Activated CD8-positive, alpha-beta T cell treated with anti-CD3 and anti-CD28 coated beads for 36 hours (primary cell): ENCODE measurements around the gene TRIP11. TPM values are rescaled to one million over a fixed set of nuclear protein-coding genes. Genes with fewer than 3 reads are reported as not detected.

ENCODE experiments used
- ATAC-seq: fragments of 200-7000 bp; cut with Tn5 transposase; one replicate; pipeline ENCODE4 v1.10.0; 2021; ENCODE audit warnings: mild to moderate bottlenecking, moderate library complexity
- CTCF ChIA-PET: fragments of 350-600 bp; sonication (Branson Sonifier 250); formaldehyde crosslinking; loops from one replicate; lab custom pipeline; 2021; ENCODE audit warnings: antibody characterized with exemption; lab: Charles Lee
- POLR2A ChIA-PET: fragments of 350-600 bp; sonication (Branson Sonifier 250); formaldehyde crosslinking; loops from one replicate; lab custom pipeline; 2021; ENCODE audit warnings: antibody characterized with exemption; lab: Charles Lee
- DNase-seq: peaks from one replicate; pipeline ENCODE4 v3.0.0-alpha.2; 2020
- H3K27ac Mint-ChIP-seq: one replicate; pipeline ENCODE4 v1.8.0; 2021; ENCODE audit warnings: mild to moderate bottlenecking, mixed read lengths
- H3K27me3 Mint-ChIP-seq: one replicate; pipeline ENCODE4 v1.8.0; 2021; ENCODE audit warnings: mixed read lengths
- H3K36me3 Mint-ChIP-seq: one replicate; pipeline ENCODE4 v1.8.0; 2021; ENCODE audit warnings: low read depth, mixed read lengths
- H3K4me1 Mint-ChIP-seq: one replicate; pipeline ENCODE4 v1.8.0; 2021; ENCODE audit warnings: low read depth, mixed read lengths
- H3K4me3 Mint-ChIP-seq: one replicate; pipeline ENCODE4 v1.8.0; 2021; ENCODE audit warnings: mild to moderate bottlenecking, moderate library complexity, mixed read lengths
- H3K9me3 Mint-ChIP-seq: one replicate; pipeline ENCODE4 v1.8.0; 2021; ENCODE audit warnings: mixed read lengths
- intact Hi-C: fragments of 100-400 bp; cut with micrococcal nuclease; formaldehyde crosslinking; loops from one replicate; pipeline ENCODE4 v1.10.0; 2022
- total RNA-seq, 2 experiments: library from RNA; stranded (reverse); gene quantifications; one replicate each; pipeline ENCODE4 v1.2.3, GENCODE V29; 2021
- TF ChIP-seq, protein P1 (sequence below): fragments of 200-600 bp; IDR thresholded peaks from one replicate; pipeline ENCODE4 v1.8.0; 2022; ENCODE audit warnings: antibody characterized with exemption, mild to moderate bottlenecking

Gene TRIP11
- total RNA-seq, 2 experiments from 2014 or later = 33.5 to 35.5 TPM

DNA sequence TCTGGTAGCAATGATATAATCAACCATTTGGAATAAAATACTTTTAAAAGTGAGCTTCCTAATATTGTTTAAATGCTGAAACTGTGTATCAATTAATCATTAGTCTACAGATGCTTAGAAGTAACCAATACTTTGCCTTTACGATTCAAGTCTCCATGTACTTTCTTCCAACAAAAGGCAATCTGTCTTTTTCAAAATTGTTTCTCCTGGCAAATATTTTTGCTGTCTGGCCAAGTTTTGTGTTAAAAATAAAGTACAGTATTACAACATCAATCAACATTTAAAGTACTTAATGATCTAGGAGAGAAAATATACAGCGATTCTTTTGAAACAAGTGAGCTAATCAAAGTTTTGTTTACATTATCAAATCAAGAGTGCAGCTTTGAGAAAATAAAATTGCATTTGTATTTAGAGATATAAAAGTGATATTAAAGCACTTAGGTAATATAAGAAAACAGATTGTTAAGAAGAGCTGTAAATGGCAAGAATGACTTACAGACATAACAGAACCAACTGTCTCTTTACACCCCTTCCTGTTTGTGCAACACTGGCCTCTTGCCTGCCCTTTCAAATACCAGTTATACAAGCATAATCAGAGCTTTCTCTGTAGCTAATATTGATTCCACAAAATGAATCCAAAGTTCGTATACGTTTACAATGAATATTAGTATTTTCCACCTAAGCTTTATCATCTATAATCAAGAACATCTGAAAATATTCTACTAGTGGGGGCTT lies 54.2 kb downstream of the TRIP11 start:
- DNase-seq (no peak), ATAC-seq (no peak)
- intact Hi-C loops = no loop called here
- CTCF ChIA-PET = interaction anchor here (1.3 to 2.9 kb wide), 3 partner anchors 9 to 19 kb away, joined by 4 to 16 read pairs (median 5); no protein-coding TSS in a partner anchor
- Mint-ChIP-seq H3K4me3 (no peak overlapping the region), H3K27me3 (no peaks in the 10 kb centered on the region), H3K36me3 (peaks cover 47% of the 10 kb centered on the region), H3K9me3 (no peaks in the 10 kb centered on the region), H3K4me1 (peaks cover 2% of the 10 kb centered on the region), H3K27ac (no peak overlapping the region)
- TF ChIP-seq, protein P1, sequence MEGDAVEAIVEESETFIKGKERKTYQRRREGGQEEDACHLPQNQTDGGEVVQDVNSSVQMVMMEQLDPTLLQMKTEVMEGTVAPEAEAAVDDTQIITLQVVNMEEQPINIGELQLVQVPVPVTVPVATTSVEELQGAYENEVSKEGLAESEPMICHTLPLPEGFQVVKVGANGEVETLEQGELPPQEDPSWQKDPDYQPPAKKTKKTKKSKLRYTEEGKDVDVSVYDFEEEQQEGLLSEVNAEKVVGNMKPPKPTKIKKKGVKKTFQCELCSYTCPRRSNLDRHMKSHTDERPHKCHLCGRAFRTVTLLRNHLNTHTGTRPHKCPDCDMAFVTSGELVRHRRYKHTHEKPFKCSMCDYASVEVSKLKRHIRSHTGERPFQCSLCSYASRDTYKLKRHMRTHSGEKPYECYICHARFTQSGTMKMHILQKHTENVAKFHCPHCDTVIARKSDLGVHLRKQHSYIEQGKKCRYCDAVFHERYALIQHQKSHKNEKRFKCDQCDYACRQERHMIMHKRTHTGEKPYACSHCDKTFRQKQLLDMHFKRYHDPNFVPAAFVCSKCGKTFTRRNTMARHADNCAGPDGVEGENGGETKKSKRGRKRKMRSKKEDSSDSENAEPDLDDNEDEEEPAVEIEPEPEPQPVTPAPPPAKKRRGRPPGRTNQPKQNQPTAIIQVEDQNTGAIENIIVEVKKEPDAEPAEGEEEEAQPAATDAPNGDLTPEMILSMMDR = no peak
- POLR2A ChIA-PET = interaction anchor here (0.5 to 0.6 kb wide), 3 partner anchors 101 to 517 kb away, joined by 3 to 8 read pairs (median 3); no protein-coding TSS in a partner anchor

DNA sequence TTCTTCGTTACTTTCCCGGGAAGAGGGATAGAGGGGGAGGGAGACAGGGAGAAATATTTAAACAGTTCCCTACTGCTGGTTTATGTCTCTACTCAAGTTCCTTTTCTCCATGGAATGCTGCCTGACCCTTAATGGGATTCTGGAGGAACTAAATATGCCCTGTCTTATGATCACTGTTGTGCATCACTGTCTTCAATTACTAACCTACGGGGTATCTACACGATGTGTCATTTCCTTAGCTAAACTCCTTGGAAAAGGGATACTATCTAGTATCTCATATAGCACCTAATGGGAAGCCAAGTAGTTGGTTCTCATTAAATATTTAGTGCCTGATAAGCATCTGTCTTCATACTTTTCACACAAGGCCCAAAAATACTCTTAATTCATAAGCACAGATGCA lies 54.9 kb downstream of the TRIP11 start:
- ChIA-PET POLR2A (interaction anchor here (0.6 kb wide), 1 partner anchor 54 kb away, joined by 3 read pairs; the partner anchor contains the start of gene TRIP11), CTCF (interaction anchor here (1.3 to 2.9 kb wide), 3 partner anchors 10 to 19 kb away, joined by 4 to 16 read pairs (median 5); no protein-coding TSS in a partner anchor)
- ATAC-seq (no peak), DNase-seq (no peak)
- Mint-ChIP-seq H3K4me3 (no peak overlapping the region), H3K27me3 (no peaks in the 10 kb centered on the region), H3K36me3 (peaks cover 47% of the 10 kb centered on the region), H3K27ac (no peak overlapping the region), H3K9me3 (no peaks in the 10 kb centered on the region), H3K4me1 (peaks cover 9% of the 10 kb centered on the region)
- intact Hi-C loops = no loop called here
- TF ChIP-seq, protein P1 = no peak

DNA sequence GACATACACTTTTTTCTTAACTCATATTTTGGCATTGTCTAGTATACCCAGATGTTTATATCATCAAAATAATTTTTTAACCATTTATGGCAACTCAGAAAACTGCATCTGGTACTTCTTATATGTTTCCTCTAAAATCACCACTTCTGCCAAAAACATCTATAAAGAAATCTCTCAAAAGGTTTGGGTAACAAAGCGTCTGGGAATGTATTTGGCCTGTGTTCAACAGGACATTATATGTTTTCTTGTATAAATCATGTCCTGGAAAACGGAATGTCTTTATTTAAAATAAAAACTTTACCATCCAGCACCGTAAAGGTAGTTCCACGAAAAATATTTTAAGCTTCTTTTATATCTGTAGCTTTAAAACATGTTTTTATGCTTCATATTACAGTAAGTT lies 56.3 kb downstream of the TRIP11 start:
- Mint-ChIP-seq H3K4me3 (no peak overlapping the region), H3K9me3 (no peaks in the 10 kb centered on the region), H3K4me1 (peaks cover 16% of the 10 kb centered on the region), H3K36me3 (peaks cover 37% of the 10 kb centered on the region), H3K27me3 (no peaks in the 10 kb centered on the region), H3K27ac (no peak overlapping the region)
- ATAC-seq = no peak
- POLR2A ChIA-PET = no interaction called here
- CTCF ChIA-PET = interaction anchor here (1.1 to 2.9 kb wide), 2 partner anchors 13 to 123 kb away, joined by 3 to 16 read pairs; partner anchors contain the start of gene ATXN3
- no peak for DNase-seq
- intact Hi-C loops = no loop called here
- TF ChIP-seq, protein P1 = no peak

DNA sequence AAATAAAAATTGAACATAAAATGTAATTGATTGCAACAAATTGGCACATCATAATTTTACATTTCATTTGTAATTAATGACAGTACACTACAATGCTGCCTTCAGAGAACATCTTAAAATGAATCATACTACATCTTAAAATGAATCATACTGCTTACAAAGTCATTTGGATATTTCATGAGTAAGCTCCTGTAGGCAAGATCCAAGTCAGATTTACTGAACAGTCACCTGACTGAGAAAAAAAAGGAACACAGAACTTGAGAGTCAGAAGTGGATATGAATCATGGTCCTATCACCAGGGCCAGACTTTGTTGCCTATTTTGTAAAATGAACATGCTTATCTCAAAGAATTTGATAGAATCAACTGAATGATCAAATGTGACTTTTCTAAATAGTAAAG lies 59.7 kb downstream of the TRIP11 start:
- Mint-ChIP-seq H3K4me3 (no peak overlapping the region), H3K4me1 (peaks cover 27% of the 10 kb centered on the region), H3K27ac (no peak overlapping the region), H3K27me3 (no peaks in the 10 kb centered on the region), H3K36me3 (peaks cover 25% of the 10 kb centered on the region), H3K9me3 (no peaks in the 10 kb centered on the region)
- CTCF ChIA-PET = interaction anchor here (0.6 kb wide), 1 partner anchor 162 kb away, joined by 3 read pairs; no protein-coding TSS in a partner anchor
- ATAC-seq (peak; percentile 95), DNase-seq (no peak)
- intact Hi-C loops = no loop called here
- POLR2A ChIA-PET = interaction anchor here (0.6 kb wide), 1 partner anchor 60 kb away, joined by 3 read pairs; no protein-coding TSS in a partner anchor
- TF ChIP-seq, protein P1 = no peak

DNA sequence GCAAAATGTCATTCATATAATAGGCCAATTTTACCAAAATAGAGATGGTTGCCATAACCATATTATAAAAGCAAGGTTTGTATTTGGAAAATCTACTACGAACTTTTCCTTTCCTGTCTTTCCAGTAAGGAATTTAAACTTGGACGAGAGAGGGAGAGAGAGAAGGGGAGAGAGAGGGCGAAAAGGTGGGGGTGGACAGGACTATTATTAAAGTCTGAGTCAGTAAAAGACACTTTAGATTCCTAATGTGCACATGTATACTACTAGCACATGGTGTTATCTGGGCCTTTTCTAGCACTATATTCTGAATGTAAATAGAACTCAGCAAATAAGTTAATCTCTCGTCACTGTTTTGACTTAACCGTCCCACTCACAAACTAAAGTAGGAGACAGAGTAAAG lies 62.0 kb downstream of the TRIP11 start:
- Mint-ChIP-seq H3K4me1 (peaks cover 26% of the 10 kb centered on the region), H3K27me3 (no peaks in the 10 kb centered on the region), H3K36me3 (peaks cover 19% of the 10 kb centered on the region), H3K9me3 (no peaks in the 10 kb centered on the region), H3K4me3 (no peak overlapping the region), H3K27ac (no peak overlapping the region)
- ATAC-seq (no peak), DNase-seq (no peak)
- ChIA-PET POLR2A (no interaction called here), CTCF (interaction anchor here (1.1 kb wide), 1 partner anchor 13 kb away, joined by 3 read pairs; no protein-coding TSS in a partner anchor)
- TF ChIP-seq, protein P1 = no peak
- intact Hi-C loops = no loop called here
